WTC11 (cell line): ENCODE data around the gene PTPRT.

ENCODE experiments used
- GRHL2 ChIP-seq: fragments of 250-450 bp; sonication (Bioruptor Pico); IDR thresholded peaks from 2 replicates; pipeline ENCODE4 v1.8.0; 2022; ENCODE audit warnings: mild to moderate bottlenecking, moderate library complexity; ENCODE audit not compliant: insufficient replicate concordance, severe bottlenecking
- MAX ChIP-seq: sonication (generic); formaldehyde crosslinking; IDR thresholded peaks from 2 replicates; pipeline ENCODE4 v1.8.0; 2022; ENCODE audit warnings: mild to moderate bottlenecking, missing genetic modification reagents
- NR2C2 ChIP-seq: sonication (generic); formaldehyde crosslinking; IDR thresholded peaks from 2 replicates; pipeline ENCODE4 v1.8.0; 2022; ENCODE audit warnings: mild to moderate bottlenecking, missing genetic modification reagents
- SMAD3 ChIP-seq: sonication (generic); formaldehyde crosslinking; IDR thresholded peaks from 2 replicates; pipeline ENCODE4 v1.8.0; 2022; ENCODE audit warnings: missing genetic modification reagents, mild to moderate bottlenecking, borderline replicate concordance
- TF ChIP-seq, protein P1 (sequence below): fragments of 200-600 bp; IDR thresholded peaks from 2 replicates; pipeline ENCODE4 v1.8.0; 2022; ENCODE audit warnings: antibody characterized with exemption
- TF ChIP-seq, protein P2 (sequence below): sonication (generic); formaldehyde crosslinking; IDR thresholded peaks from 2 replicates; pipeline ENCODE4 v1.8.0; 2023; ENCODE audit warnings: missing genetic modification reagents
- TF ChIP-seq, protein P3 (sequence below): sonication (generic); formaldehyde crosslinking; IDR thresholded peaks from 2 replicates; pipeline ENCODE4 v1.8.1; 2023; ENCODE audit warnings: mild to moderate bottlenecking, missing genetic modification reagents, moderate library complexity

DNA sequence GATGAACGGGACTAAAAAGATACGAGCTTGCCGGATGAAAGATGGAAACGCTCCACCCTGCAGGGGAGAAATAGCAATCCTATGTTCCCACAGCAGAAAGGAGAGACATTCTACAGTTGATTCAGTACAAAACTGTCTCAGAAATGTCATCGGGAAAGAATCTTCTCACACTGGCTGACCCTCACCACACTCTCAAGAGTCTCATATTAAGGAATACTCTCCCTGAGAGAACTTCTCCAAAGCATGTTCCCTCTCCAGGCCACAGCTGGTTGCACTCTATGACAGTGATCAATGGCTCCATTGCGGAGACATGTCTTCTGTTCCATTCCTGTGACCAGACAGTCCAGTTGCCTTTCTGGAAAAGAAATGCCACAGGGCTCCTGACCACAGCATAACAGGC lies 813.6 kb downstream of the PTPRT start:
- TF ChIP-seq, protein P1, sequence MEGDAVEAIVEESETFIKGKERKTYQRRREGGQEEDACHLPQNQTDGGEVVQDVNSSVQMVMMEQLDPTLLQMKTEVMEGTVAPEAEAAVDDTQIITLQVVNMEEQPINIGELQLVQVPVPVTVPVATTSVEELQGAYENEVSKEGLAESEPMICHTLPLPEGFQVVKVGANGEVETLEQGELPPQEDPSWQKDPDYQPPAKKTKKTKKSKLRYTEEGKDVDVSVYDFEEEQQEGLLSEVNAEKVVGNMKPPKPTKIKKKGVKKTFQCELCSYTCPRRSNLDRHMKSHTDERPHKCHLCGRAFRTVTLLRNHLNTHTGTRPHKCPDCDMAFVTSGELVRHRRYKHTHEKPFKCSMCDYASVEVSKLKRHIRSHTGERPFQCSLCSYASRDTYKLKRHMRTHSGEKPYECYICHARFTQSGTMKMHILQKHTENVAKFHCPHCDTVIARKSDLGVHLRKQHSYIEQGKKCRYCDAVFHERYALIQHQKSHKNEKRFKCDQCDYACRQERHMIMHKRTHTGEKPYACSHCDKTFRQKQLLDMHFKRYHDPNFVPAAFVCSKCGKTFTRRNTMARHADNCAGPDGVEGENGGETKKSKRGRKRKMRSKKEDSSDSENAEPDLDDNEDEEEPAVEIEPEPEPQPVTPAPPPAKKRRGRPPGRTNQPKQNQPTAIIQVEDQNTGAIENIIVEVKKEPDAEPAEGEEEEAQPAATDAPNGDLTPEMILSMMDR = no peak
- TF ChIP-seq MAX (no peak), GRHL2 (no peak), SMAD3 (CRISPR knock-in tag) (no peak), NR2C2 (no peak)
- TF ChIP-seq, protein P2, sequence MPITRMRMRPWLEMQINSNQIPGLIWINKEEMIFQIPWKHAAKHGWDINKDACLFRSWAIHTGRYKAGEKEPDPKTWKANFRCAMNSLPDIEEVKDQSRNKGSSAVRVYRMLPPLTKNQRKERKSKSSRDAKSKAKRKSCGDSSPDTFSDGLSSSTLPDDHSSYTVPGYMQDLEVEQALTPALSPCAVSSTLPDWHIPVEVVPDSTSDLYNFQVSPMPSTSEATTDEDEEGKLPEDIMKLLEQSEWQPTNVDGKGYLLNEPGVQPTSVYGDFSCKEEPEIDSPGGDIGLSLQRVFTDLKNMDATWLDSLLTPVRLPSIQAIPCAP (CRISPR knock-in tag) = no peak
- TF ChIP-seq, protein P3, sequence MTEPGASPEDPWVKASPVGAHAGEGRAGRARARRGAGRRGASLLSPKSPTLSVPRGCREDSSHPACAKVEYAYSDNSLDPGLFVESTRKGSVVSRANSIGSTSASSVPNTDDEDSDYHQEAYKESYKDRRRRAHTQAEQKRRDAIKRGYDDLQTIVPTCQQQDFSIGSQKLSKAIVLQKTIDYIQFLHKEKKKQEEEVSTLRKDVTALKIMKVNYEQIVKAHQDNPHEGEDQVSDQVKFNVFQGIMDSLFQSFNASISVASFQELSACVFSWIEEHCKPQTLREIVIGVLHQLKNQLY (CRISPR knock-in tag) = no peak
